Panc1 (cell line): ENCODE measurements around the gene C1QTNF12. TPM values are rescaled to one million over a fixed set of nuclear protein-coding genes. Genes with fewer than 3 reads are reported as not detected.

Experiments
- ATAC-seq: fragments of 200-7000 bp; cut with Tn5 transposase; 2 replicates; pipeline ENCODE4 v1.9.1; 2020; ENCODE audit warnings: mild to moderate bottlenecking, moderate library complexity
- BruUV-seq: library from RNA; stranded (reverse); fragments of 400-500 nt; replicated peaks from 2 replicates; lab custom pipeline; 2021; lab: Mats Ljungman, UMichigan
- CTCF ChIA-PET: fragments of 300-600 bp; sonication (Branson Sonifier 250); formaldehyde crosslinking; loops from one replicate; lab custom pipeline; 2022; ENCODE audit warnings: antibody characterized with exemption; lab: Charles Lee
- POLR2A ChIA-PET: fragments of 300-600 bp; sonication (Branson Sonifier 250); formaldehyde crosslinking; loops from one replicate; lab custom pipeline; 2022; ENCODE audit warnings: antibody characterized with exemption; lab: Charles Lee
- DNase-seq: peaks from one replicate; pipeline ENCODE4 v3.0.0-alpha.2; 2010; ENCODE audit warnings: low read depth, low spot score
- H3K27ac ChIP-seq: 2 replicates; pipeline ENCODE4 v1.5.1; 2011; ENCODE audit warnings: mild to moderate bottlenecking, low read length, inconsistent platforms
- H3K27me3 ChIP-seq: fragments of 200-500 bp; sonication (Bioruptor generic); 2 replicates; pipeline ENCODE4 v1.6.0; 2014; ENCODE audit warnings: low read length, inconsistent platforms; ENCODE audit not compliant: control insufficient read depth, insufficient read depth
- H3K36me3 ChIP-seq: fragments of 200-500 bp; sonication (Bioruptor generic); 2 replicates; pipeline ENCODE4 v1.5.1; 2014; ENCODE audit warnings: inconsistent platforms, mild to moderate bottlenecking, low read length, moderate library complexity; ENCODE audit not compliant: control insufficient read depth, insufficient read depth
- H3K4me1 ChIP-seq: 2 replicates; pipeline ENCODE4 v1.5.1; 2011; ENCODE audit warnings: inconsistent platforms, mild to moderate bottlenecking, low read length, moderate library complexity; ENCODE audit not compliant: control insufficient read depth, insufficient read depth
- H3K4me3 ChIP-seq, 2 experiments: 2 replicates each; pipeline ENCODE4 v1.5.1; 2011 to 2012; ENCODE audit warnings: low read depth in 2 of 2, low read length in 2 of 2, mild to moderate bottlenecking in 2 of 2, inconsistent platforms in 1 of 2, moderate library complexity in 1 of 2
- H3K9me3 ChIP-seq: fragments of 200-500 bp; sonication (Bioruptor generic); 2 replicates; pipeline ENCODE4 v1.5.1; 2014; ENCODE audit warnings: low read depth, mild to moderate bottlenecking, inconsistent platforms, low read length, moderate library complexity; ENCODE audit not compliant: control insufficient read depth, insufficient read depth
- POLR2AphosphoS5 ChIP-seq: IDR thresholded peaks from 2 replicates; pipeline ENCODE4 v1.6.1; 2012; ENCODE audit warnings: mild to moderate bottlenecking, low read depth, low read length, moderate library complexity
- SIN3A ChIP-seq: IDR thresholded peaks from 2 replicates; pipeline ENCODE4 v1.6.1; 2012; ENCODE audit warnings: low read depth, mild to moderate bottlenecking, low read length, moderate library complexity, borderline replicate concordance; ENCODE audit not compliant: insufficient read depth
- TCF7L2 ChIP-seq: IDR thresholded peaks from 2 replicates; pipeline ENCODE4 v1.6.1; 2011; ENCODE audit warnings: mild to moderate bottlenecking, low read depth, low read length, inconsistent platforms
- in situ Hi-C: cut with HindIII; loops from 2 replicates; pipeline ENCODE4 v1.10.0; 2016; ENCODE audit warnings: low sequenced_read_pairs, low pct_unique_long_range_greater_than_20kb
- intact Hi-C: fragments of 100-400 bp; cut with micrococcal nuclease; formaldehyde crosslinking; loops from one replicate; pipeline ENCODE4 v1.10.0; 2022; ENCODE audit not compliant: unreplicated experiment
- total RNA-seq: library from RNA; stranded (reverse); gene quantifications from one replicate; pipeline ENCODE4 v1.2.1, GENCODE V29; 2021; ENCODE audit not compliant: unreplicated experiment
- TF ChIP-seq, protein P1 (sequence below), 2 experiments: IDR thresholded peaks; 2 replicates each; pipeline ENCODE4 v1.6.1; 2011 to 2012; ENCODE audit warnings: low read depth in 2 of 2, control low read depth in 1 of 2, low read length in 1 of 2, mild to moderate bottlenecking in 1 of 2, moderate library complexity in 1 of 2; ENCODE audit not compliant: insufficient read depth in 1 of 2
- TF ChIP-seq, protein P2 (sequence below): fragments of 450-650 bp; IDR thresholded peaks from 2 replicates; pipeline ENCODE4 v1.5.1; 2017; ENCODE audit warnings: mild to moderate bottlenecking

The C1QTNF12 gene
- total RNA-seq, 1 experiment from 2014 or later = 41.4 TPM

DNA sequence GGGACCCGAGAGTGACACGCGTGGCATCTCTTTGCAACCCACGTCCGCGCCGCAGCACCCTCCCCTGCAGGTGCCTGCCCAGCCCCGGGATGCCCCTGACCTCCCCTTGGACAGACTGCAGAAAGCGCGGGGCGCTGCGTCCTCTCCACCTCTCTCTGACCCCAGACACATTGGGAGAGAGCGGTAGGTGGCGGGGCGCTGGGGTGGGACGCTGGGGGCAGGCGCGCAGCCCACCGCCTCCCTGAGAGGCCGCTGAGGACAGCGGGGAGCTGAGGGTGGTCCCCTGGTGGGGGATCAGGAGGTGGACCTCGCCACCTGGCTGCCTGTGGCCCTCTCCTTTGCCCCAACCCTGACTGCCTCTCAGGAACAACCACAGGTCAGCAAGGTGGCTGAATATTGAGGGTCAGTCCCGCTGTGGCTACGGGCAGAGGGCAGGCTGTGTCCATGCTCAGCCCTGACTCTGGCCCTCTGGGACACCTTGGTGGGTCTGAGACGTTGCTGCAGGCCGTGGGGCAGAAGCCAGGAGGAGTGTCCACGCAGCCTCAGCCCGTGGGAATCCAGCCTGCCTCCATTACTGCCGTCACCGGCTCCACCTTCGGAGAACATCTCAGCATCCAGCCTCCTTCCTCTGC lies 27.9 kb upstream of the C1QTNF12 start:
- intact Hi-C loops (no loop called here), in situ Hi-C loops (no loop called here)
- H3K4me1 ChIP-seq = peaks cover 21% of the 10 kb centered on the region
- POLR2A ChIA-PET = no interaction called here
- DNase-seq (no peak), ATAC-seq (peak; percentile 6; the same call in 1 of the 2 replicates)
- H3K27me3 ChIP-seq = no peaks in the 10 kb centered on the region
- H3K27ac ChIP-seq = peak overlapping the region; percentile 88
- no peaks in the 10 kb centered on the region for H3K9me3 ChIP-seq
- H3K4me3 ChIP-seq = peak overlapping the region; percentile 68 to 97
- CTCF ChIA-PET = no interaction called here
- BruUV-seq = TSS peak; percentile 60
- TF ChIP-seq, protein P1, sequence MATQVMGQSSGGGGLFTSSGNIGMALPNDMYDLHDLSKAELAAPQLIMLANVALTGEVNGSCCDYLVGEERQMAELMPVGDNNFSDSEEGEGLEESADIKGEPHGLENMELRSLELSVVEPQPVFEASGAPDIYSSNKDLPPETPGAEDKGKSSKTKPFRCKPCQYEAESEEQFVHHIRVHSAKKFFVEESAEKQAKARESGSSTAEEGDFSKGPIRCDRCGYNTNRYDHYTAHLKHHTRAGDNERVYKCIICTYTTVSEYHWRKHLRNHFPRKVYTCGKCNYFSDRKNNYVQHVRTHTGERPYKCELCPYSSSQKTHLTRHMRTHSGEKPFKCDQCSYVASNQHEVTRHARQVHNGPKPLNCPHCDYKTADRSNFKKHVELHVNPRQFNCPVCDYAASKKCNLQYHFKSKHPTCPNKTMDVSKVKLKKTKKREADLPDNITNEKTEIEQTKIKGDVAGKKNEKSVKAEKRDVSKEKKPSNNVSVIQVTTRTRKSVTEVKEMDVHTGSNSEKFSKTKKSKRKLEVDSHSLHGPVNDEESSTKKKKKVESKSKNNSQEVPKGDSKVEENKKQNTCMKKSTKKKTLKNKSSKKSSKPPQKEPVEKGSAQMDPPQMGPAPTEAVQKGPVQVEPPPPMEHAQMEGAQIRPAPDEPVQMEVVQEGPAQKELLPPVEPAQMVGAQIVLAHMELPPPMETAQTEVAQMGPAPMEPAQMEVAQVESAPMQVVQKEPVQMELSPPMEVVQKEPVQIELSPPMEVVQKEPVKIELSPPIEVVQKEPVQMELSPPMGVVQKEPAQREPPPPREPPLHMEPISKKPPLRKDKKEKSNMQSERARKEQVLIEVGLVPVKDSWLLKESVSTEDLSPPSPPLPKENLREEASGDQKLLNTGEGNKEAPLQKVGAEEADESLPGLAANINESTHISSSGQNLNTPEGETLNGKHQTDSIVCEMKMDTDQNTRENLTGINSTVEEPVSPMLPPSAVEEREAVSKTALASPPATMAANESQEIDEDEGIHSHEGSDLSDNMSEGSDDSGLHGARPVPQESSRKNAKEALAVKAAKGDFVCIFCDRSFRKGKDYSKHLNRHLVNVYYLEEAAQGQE (IDR thresholded peaks at IDR 0.05; ENCODE audit: insufficient read depth in 1 of 2, low read depth in 2 of 2, low read length in 1 of 2) = no peak
- TF ChIP-seq, protein P2, sequence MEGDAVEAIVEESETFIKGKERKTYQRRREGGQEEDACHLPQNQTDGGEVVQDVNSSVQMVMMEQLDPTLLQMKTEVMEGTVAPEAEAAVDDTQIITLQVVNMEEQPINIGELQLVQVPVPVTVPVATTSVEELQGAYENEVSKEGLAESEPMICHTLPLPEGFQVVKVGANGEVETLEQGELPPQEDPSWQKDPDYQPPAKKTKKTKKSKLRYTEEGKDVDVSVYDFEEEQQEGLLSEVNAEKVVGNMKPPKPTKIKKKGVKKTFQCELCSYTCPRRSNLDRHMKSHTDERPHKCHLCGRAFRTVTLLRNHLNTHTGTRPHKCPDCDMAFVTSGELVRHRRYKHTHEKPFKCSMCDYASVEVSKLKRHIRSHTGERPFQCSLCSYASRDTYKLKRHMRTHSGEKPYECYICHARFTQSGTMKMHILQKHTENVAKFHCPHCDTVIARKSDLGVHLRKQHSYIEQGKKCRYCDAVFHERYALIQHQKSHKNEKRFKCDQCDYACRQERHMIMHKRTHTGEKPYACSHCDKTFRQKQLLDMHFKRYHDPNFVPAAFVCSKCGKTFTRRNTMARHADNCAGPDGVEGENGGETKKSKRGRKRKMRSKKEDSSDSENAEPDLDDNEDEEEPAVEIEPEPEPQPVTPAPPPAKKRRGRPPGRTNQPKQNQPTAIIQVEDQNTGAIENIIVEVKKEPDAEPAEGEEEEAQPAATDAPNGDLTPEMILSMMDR = no peak
- TF ChIP-seq SIN3A = no peak
- TF ChIP-seq POLR2AphosphoS5 = no peak
- TF ChIP-seq TCF7L2 = no peak
- no peaks in the 10 kb centered on the region; the same call in 1 of the 2 replicates for H3K36me3 ChIP-seq

DNA sequence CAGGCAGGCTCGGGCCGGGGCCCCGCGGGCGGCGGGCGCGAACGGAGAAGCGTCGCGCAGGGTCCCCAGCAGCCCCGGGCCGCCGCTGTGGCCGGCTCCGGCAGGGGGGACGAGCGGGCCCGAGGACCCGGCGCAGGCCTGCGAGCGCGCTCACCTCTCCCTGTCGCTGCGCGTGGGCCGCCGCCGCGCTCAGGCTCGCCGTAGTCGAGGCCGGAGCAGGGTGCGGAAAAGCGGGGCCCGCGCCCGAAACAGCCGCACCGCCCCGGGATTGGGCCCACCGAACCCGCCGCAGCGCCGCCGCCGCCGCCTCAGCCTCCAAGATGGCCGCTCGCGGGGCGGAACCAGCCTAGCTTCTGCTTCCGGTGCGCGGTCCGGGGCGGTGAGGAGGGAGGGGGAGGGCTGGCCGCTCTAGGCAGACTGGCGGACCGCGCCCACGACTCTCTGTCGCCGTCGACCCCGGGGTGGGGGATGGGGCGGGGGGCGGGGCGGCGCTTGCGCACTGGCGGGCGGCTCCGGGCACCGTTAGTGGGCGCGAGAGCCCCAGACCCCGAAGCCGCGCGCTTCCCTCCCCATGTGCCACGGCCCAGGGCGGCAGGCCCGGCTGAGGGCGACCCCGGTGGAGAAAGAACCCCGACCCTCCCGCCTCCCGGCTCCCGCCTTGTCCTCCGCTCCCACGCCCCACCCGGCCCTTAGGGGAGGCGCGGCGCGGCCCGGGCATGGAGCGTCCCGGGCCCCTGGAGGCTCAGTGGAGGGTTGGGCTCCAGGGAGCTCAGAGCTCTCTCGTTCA lies 27.2 kb upstream of the C1QTNF12 start, which contains the start of gene UBE2J2:
TSS of gene UBE2J2 (minus strand) at position 343 of the 787 bp plus-strand sequence. CDS start 5,862 bp downstream, outside the sequence.
- Histone ChIP-seq H3K27ac (peak within 1 kb of the TSS; percentile 88), H3K9me3 (no peaks in the 10 kb centered on the region), H3K4me1 (peaks cover 21% of the 10 kb centered on the region), H3K27me3 (no peaks in the 10 kb centered on the region), H3K4me3 (peak within 1 kb of the TSS; percentile 87 to 97), H3K36me3 (no peaks in the 10 kb centered on the region; the same call in 1 of the 2 replicates)
- DNase-seq (no peak), ATAC-seq (peak; percentile 97)
- intact Hi-C loops (no loop called here), in situ Hi-C loops (no loop called here)
- ChIA-PET CTCF (interaction anchor here (0.5 to 0.6 kb wide), 2 partner anchors 10 to 883 kb away, joined by 3 read pairs; no protein-coding TSS in a partner anchor), POLR2A (interaction anchor here (0.6 kb wide), 1 partner anchor 10 kb away, joined by 8 read pairs; no protein-coding TSS in a partner anchor)
- TF ChIP-seq, protein P1 (IDR thresholded peaks at IDR 0.05; ENCODE audit: insufficient read depth in 1 of 2, low read depth in 2 of 2, low read length in 1 of 2) = peak in 1 of 2 experiments; percentile 40; a peak in 1 of 4 replicates
- TF ChIP-seq SIN3A (peak; percentile 86; the same call in 1 of the 2 replicates), POLR2AphosphoS5 (peak; percentile 78), TCF7L2 (no peak)
- TF ChIP-seq, protein P2 = no peak
- no TSS peak for BruUV-seq
